ENCODE results near the gene TSPAN16.
A peak's percentile ranks its signal among the peaks of the same experiment; 100 is the strongest.

The TSPAN16 gene

DNA sequence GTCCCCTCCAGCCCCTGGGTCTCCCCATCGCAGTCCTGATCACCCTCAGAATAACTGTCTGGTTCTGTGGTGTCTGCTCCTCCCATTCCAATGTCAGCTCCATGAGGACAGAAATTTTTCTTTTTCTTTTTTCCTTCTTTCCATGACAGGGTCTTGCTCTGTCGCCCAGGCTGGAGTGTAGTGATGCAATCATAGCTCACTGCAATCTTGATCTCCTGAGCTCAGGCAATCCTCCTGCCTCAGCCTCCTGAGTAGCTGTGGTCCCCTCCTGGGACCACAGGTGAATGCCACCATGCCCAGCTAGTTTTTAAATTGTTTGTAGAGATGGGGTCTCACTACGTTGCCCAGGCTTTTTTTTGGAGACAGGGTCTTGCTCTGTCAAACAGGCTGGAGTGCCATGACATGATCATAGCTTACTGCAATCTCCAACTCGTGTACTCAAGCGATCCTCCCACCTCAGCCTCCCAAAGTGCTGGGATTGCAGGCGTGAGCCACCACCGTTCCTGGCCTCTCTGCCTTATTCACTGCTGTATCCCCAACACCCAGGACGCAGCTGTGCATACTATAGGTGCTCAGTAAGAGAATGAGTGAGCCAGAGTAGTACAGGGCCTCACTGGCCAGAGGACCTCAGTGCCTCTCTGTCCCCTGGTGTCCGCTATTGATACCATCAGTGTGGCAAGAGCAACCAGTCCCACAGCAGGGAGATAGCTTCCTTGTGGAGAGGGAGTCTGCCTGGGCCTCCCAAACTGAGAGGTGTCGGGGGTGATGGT is 28.5 kb upstream of the TSPAN16 start:
- FAIRE-seq, result no peak
- no peak for DNase-seq (ENCODE audit: insufficient read length, low spot score)

DNA sequence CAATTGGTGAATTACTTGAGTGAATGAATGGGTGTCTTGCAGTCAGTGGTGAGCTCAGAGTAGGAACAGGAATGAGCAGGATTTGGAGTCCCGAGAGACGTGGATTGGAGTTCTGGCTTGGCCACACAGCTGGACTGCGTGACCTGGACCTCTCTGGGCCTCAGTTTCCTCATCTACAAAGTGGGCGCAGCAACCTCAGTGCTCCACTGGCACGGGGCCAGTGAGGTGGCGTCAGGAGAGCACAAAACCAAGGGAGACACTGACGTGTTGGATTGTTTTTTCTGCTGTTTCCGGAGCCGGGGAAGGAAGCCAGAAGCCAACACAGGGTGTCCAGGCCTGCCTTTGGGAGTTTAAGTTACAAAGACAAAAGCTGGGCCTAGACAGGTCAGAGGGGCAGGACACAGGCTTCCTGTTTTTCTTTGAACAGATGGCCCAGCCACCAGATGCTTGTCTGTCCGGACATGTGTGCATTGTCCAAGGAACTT is 27.1 kb upstream of the TSPAN16 start:
- no peak for DNase-seq (ENCODE audit: insufficient read length, low spot score)
- FAIRE-seq, result no peak

DNA sequence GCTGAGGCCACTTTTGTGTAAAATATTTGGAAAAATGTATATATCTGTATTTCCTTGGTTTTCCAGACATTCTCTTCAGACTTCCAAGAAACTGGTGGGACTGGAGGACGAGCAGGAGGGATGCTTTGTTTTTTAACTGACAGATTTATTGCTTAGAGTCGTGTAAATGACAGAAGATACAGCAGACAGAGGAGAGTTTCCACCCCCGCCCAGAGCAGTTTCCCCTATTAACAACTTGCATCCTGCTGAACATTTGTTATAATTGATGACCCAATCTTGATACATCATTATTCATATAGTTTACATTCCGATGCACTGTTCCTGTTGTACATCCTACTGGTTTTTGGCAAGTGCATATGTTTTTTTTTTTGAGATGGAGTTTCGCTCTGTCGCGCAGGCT is 26.6 kb upstream of the TSPAN16 start:
- no peak for FAIRE-seq

DNA sequence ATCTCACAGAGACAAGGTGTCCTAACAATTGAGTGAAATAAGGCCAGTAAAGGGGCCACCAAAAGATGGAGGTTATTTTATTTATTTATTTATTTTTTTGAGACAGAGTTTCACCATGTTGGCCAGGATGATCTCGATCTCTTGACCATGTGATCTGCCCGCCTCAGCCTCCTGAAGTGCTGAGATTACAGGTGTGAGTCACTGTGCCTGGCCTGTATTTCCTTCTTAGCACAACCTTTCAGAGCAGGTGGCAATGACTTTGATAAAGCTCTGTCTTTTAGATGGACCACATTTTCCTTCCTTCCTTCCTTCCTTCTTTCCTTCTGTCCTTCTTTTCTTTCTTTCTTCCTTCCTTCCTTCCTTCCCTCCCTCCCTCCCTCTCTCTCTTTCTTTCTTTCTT is 22.7 kb upstream of the TSPAN16 start:
- DNase-seq (ENCODE audit: insufficient read length, low spot score) (no peak), FAIRE-seq (no peak)

More for the DNA sequence above, 26.6 kb upstream of the TSPAN16 start:
- no peak for DNase-seq (ENCODE audit: insufficient read length, low spot score)

DNA sequence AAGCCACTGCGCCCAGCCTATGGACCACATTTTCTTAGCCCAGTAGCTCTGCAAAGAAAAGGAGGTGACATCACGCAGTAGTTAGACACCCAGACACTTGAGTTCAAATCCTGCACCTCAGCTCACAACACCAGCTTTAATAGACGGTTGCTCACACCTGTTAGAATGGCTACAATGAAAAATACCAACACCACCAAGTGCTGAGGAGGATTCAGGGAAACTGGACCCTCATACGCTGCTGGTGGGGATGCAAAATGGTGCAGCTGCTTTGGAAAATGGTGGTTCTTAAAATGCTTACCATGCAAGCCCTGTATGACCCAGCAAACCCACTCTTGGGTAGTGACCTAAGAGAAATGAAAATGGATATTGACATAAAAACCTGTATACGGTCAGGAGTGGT is 22.0 kb upstream of the TSPAN16 start:
- FAIRE-seq, result no peak

DNA sequence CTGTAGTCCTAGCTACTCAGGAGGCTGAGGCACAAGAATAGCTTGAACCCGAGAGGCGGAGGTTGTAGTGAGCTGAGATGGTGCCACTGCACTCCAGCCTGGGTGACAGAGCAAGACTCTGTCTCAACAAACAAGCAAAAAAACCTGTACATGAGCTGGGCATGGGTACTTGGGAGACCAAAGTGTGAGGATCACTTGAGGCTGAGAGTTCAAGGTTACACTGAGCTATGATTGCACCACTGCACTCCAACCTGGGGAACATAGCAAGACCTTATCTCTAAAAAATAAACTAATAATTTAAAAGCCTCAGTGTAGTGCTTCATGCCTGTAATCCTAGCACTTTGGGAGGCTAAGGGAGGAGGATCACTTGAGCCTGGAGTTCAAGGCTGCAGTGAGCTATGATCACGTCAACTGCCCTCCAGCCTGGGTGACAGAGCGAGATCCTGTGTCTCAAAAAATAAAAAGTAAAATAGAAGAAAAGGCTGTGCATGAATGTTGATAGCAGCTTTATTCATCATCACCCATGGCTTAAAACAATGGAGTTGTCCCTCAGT is 21.4 kb upstream of the TSPAN16 start:
- DNase-seq (ENCODE audit: insufficient read length, low spot score), result no peak
- FAIRE-seq, result no peak

More for the DNA sequence above, 22.0 kb upstream of the TSPAN16 start:
- DNase-seq (ENCODE audit: insufficient read length, low spot score), result no peak

DNA sequence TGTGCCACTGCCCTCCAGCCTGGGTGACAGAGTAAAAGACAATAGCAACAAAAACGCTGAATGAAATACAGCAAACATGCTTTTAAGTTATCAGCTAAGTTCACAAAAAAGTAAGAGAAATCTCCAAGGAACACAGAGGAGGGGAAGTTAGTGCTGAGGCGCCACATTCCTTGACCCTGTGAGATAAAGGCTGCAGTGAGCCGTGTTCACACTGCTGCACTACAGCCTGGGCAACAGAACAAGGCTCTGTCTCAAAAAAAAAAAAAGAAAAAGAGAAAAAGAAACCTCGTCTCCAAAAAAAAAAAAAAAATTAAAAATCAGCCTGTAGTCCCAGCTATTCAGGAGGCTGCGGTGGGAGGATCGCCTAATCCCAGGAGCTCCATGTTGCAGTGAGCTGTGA is 17.3 kb upstream of the TSPAN16 start:
- FAIRE-seq, result no peak
- DNase-seq (ENCODE audit: insufficient read length, low spot score), result no peak

DNA sequence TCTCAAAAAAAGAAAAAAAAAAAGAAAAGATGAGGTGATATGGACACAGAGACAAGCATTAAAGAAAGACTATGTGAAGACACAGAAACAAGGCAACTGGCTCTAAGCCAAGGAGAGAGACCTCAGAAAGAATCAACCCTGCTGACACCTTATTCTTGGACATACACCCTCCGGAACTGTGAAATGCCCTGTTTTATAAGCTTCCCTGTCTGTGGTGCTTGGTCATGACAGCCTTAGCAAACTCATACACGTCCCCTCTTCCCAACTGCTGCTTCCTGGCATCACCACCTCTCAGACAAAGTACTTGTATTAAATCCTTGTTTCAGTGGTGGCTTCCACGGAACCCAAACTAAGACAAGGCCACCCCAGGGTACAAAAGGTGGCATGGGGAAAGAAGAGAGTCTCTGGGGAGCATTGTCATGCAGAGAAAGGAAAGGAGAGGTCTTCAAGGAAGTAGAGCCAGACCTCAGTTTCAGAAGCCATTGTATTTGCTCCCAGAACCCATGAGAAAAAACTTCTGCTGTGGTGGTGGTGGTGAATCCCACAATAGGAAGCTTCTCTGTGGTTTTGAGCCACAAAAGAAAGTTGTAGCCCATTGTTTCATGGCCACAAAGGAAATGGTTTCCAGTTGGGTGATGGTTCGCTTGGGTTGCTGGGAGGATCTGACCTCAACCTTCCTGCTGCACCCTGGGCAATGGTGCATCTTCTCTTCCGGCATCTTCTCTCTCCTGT is 16.3 kb upstream of the TSPAN16 start:
- FAIRE-seq, result no peak
- DNase-seq (ENCODE audit: insufficient read length, low spot score), result no peak

DNA sequence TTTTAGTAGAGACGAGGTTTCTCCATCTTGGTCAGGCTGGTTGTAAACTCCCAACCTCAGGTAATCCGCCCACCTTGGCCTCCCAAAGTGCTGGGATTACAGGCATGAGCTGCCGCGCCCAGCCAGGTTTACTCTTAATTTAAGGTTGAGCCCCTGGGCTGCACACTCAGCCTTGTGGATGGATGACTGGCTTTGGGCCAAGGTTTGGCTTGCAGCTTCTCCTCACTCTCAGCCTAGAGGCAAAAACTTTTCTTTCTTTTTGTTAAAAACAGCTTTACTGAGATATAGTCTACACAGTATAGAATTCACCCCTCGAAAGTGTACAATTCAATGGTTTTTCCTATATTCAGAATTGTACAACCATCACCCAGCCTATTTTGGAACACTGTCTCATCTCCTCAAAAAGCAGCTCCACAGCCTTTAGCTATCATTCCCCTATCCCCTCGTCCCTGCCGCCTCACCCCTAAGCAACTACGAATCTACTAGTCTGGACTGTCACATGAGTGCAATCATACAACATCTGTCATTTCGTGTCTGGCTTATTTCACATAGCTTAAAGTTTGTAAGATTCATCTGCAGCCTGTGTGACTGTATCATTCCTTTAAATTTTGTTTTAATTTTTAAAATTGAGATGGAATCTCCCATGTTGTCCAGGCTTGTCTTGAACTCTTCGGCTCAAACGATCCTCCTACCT is 14.5 kb upstream of the TSPAN16 start:
- FAIRE-seq, result no peak
- DNase-seq (ENCODE audit: insufficient read length, low spot score), result no peak

DNA sequence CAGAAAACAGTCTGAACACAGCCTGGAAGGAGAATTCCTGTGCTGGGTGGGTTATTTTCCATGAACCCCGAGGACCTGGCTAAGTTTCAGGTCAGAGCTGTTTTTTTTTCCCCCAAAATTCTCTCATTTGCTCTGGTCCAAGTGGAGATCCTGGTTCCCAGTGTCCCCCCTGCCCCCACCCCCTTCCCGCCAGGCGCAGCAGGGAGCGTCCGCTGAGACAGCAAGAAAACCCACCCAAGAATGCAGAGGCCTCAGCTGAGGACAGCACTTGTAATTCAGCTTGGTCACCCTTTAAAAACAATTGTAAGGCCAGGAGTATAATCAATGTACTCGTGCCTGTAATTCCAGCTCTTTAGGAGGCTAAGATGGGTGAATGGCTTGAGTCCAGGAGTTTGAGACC is 11.4 kb upstream of the TSPAN16 start:
- DNase-seq (ENCODE audit: insufficient read length, low spot score) (no peak), FAIRE-seq (no peak)

DNA sequence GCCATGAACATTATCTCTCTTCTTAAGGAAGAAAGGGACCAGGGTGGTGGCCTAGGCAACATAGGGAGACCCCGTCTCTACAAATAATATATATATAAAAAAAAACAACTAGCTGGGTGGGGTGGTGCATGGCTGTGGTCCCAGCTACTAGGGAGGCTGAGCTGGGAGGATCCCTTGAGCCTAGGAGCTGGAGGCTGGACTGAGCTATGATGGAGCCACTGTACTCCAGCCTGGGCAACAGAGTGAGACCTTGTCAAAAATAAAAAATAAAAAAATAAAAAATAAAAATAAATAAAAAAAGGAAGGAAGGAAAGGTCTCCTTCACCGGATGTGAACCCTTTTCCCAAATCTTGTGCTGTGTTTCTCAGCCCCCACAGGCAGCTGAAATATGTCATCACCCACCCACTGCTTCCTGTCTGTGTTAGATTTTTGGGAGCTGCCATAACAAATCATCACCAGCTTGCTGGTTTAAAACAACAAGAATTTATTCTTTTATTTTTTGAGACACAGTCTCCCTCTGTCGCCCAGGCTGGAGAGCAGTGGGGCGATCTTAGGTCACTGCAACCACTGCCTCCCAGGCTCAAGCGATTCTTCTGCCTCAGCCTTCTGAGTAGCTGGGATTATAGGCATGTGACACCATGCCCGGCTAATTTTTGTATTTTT is 9.5 kb upstream of the TSPAN16 start:
- DNase-seq (ENCODE audit: insufficient read length, low spot score) (no peak), FAIRE-seq (no peak)

DNA sequence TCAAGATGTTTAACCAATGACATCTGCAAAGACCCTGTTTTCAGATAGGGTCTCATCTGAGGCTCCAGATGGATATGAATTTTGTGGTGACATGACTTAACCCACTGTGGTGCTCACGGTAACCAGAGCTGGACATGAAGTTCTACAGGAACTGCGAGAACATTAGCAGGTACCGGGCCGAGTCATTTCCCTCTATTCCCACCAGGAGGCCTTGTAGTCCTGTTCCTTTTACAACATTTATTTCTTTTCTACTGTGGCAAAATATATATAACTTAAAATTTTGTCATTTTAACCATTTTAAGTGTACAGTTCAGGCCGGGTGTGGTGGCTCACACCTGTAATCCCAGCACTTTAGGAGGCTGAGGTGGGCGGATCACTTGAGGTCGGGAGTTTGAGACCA is 7.6 kb upstream of the TSPAN16 start:
- FAIRE-seq (no peak), DNase-seq (ENCODE audit: insufficient read length, low spot score) (no peak)

DNA sequence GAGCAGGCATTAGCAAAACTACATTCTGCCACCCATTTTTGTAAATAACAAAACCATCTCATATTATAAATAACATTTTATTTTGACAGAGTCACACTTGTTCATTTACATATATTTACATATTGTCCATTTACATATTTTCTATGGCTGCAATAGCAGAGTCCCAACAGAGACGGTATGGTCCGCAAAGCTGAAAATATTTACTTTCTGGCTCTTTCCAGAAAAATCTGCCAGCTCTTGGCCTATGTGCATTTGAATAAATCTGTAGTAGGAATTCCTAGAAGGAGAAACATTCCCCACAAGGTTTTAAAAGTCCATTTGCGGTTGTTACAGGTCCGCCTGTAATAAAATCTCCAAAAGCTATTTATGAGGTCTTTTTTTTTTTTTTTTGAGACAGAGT is 5.7 kb upstream of the TSPAN16 start:
- no peak for FAIRE-seq
- no peak for DNase-seq (ENCODE audit: insufficient read length, low spot score)

DNA sequence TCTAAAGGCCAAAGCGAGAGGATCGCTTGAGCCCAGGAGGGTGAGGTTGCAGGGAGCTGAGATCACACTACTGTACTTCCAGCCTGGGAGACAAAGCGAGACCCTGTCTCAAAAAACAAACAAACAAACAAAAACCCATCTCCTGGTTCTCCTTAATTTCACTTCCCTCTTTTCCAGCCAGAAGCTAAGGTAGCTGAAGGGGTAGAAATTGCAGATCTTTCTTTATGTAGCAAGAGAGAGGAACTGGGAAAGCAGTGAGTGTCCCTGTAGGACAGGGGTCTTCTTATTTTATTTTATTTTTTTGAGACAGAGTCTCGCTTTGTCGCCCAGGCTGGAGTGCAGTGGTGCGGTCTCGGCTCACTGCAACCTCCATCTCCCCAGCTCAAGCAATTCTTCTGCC is 4.5 kb upstream of the TSPAN16 start:
- FAIRE-seq (no peak), DNase-seq (ENCODE audit: insufficient read length, low spot score) (no peak)

DNA sequence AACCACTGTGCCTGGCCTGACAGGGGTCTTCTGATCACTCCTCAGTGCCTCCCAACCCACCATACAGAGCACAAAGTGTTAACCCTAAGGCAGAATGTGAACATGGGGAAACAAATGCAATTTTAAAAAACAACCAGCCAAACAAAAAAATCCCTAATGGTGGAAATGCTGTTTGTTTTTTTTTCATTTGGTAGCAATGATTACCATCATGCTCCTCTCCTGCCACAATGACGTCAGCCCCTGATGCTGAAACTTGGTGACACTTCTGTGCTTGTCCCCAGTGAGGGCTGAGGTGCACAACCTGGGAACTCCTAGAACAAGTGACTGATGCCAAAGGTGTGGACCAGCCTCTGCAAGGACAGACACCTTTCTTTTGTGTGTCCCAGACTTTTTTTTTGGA is 4.0 kb upstream of the TSPAN16 start:
- FAIRE-seq, result no peak
- DNase-seq (ENCODE audit: insufficient read length, low spot score), result no peak

DNA sequence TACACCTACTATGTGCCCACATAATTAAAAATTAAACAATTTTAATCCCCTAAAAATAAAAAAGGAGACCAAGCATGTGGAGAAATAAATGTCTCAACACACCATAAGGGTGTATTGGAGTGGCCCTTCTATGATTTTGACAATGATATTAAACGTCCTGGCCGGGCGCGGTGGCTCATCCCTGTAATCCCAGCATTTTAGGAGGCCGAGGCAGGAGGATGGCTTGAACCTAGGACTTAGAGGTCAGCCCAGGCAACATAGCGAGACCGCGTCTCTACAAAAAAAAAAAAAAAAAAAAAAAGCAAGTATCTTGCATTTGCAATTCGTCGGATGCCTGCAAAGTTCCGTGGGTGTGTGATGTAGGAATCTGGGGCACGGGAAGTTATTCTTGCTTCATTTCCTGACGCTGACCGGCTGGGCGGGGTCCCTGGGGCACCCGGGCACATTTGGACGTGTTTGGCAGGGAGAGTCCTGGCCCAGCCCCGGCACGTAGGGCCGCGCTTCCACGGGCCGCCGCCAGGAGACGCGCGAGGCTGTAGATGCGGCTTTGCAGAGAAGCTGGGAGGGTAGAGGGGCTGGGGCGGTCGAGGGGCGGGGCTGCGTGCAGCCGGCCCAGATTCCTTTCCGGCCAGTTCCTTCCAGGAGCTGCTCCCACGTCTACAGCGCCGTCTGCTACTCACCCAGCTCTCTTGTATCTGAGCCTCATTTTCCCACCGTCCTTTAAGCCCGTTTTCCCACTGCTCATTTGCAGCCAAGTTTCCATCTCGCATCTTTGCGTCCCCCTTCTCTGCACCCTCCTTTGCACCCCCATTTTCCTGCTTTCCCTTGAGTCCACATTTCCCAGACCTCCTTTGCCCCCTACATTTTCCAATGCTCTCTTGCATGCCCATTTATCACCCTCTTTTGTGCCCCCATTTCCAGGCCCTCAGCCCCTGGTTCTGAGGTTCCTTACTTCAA is 2.2 kb upstream of the TSPAN16 start:
- peak; percentile 97 for DNase-seq (ENCODE audit: insufficient read length, low spot score)
- FAIRE-seq, result peak; percentile 94

DNA sequence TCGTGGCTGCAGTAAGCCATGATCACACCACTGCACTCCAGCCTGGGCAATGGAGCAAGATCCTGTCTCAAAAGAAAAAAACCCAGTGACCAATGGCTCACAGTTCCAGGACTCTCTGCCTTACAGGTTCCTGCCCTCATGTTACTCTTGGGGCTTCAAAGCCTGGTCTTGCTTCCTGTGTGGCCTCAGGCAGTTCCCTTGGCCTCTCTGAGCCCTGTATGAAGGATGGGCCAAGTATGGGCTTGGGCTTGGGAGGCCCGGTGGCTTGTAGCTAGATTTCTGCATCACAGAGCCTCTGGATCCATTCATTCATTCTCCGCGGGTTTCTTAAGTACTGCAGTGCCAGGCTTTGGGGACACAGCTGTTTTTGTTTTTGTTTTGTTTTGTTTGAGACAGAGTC is 780 bp upstream of the TSPAN16 start:
- no peak for FAIRE-seq
- DNase-seq (ENCODE audit: insufficient read length, low spot score), result no peak

DNA sequence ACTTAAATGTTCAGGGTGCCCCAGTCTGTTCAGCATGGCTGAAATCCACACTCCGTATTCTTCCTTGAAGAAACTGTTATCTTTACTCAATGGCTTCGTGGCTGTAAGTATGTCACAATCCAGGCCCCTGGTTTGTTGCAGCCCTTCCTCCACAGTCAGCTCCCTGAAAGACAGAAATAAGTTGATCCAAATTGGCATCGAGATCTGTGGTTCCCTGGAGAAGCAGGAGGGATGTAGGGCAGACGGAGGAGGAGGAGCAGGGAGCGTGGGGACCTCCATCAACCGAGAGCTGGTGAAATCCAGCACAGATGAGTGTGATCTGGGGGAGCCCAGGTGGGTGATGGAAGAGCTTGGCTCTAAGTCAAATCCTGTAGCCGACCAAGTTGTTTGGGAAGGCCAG is 304 bp downstream of the TSPAN16 start:
- no peak for FAIRE-seq
- no peak for DNase-seq (ENCODE audit: insufficient read length, low spot score)

DNA sequence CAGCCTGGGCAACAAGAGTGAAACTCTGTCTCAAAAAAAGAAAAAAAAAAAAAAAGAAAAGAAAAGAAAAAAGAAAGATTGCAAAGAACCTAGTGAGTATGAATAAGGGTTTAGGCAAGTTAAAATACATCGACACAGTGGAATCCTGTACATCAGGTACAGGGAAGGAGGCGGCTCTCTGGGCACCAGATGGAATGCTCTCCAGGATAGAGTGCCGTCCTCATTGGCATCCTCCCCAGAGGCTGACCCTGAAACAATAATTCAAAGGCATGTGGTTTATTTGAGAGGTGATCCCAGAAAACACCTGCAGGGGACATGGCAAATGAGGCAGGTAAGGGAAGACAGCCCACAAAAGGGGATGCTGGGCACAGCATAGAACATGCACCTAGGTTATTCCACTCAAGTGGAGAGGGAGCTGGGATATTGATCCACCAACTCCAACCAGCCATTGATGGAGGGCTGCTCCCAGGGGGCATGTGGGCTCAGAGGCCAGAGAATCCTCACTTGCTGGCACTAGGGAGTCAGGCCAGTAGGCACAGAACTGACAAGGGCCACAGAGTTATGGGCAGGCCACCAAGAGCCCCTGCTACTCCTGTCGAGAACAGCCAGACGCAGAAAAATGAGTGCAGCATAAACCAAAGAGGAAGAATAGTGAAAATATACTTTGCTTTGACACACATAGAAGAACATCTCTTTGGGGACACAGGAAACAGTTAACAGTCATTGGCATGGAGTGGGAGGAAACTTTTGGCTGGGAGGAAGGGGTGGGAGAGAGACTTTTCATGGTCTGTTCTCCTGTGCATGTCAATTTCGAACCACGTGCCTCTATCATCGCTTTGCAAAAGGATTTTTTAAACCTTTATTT is 4.2 kb downstream of the TSPAN16 start:
- FAIRE-seq (no peak), DNase-seq (ENCODE audit: insufficient read length, low spot score) (no peak)
